ENCODE data around the gene FRMD3.

Gene FRMD3

DNA sequence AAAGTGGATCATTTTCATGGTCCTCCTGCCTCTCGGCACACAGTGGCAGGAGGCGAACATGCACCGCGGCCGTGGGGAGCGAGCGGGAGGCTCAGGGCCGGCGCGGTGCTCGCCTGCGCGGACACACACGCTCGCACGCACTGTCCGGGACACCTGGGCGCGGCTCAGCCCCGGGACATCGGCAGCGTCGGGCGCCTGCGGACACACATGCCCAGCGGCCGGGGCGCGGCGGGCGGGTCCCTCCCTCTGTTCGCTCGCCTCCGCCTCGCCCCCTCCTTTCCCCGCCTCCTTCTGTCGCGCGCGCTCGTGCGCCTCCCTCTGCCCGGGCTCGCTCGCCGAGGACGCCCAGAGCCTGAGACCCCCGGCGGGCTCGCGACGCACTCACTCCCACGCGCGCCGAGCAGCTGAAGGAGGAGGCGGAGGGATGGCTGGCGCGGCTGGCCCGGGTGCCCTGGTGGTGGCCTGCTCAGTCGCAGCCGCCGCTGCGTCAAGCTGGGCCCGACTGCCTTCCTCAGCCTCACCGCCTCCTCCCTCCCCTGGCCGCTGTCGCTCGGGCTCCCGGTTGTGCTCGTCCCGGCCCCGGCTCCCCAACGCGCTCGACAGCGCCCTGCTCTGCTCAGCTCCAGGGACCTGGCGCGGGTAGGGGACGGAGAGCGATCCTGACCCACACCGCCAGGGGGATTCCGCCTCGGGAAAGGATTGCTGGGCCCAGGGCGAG lies at the start of gene FRMD3:
FRMD3 (minus strand) TSS at position 230 of the 718 bp plus-strand sequence; CDS start at position 60, 170 bp downstream.
- H3K4me3 ChIP-seq (ENCODE audit: low read depth, low read length) = peak within 1 kb of the TSS; percentile 67
- no peaks in the 10 kb centered on the region for H3K9me3 ChIP-seq (ENCODE audit: control insufficient read depth, insufficient read depth, low read length)
- peak within 1 kb of the TSS; percentile 37 for H3K9ac ChIP-seq (ENCODE audit: low read depth, low read length)
- H3K36me3 ChIP-seq (ENCODE audit: control insufficient read depth, insufficient read depth, low read length) = no peaks in the 10 kb centered on the region
- H3K27me3 ChIP-seq (ENCODE audit: control insufficient read depth, insufficient read depth, low read length) = peaks cover 67% of the 10 kb centered on the region
- peaks cover 2% of the 10 kb centered on the region for H3K4me1 ChIP-seq (ENCODE audit: control insufficient read depth, insufficient read depth, low read length)

DNA sequence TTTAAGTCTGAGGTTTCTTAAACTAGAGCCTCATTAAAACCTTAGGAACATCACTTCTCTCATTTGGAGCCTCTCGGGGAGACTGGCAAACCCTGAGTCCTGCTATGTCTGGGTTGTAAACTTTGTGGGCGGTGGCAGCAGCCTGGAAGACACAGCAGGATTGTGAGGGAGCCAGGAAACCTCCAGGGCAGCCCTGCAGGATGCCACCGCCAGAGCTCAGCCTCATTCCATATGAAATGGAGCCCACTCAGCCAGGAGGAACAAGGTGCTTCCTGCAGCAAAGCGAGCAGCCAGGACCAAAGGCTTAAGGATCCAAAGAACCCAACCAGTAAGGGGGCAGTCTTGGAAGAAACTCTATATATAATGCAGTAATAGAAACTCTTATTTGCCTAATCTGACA lies 46.8 kb upstream of the FRMD3 start:
- no peaks in the 10 kb centered on the region for H3K27me3 ChIP-seq (ENCODE audit: control insufficient read depth, insufficient read depth, low read length)
- H3K4me1 ChIP-seq (ENCODE audit: control insufficient read depth, insufficient read depth, low read length) = peaks cover 5% of the 10 kb centered on the region
- no peaks in the 10 kb centered on the region for H3K9me3 ChIP-seq (ENCODE audit: control insufficient read depth, insufficient read depth, low read length)
- H3K9ac ChIP-seq (ENCODE audit: low read depth, low read length) = no peak overlapping the region
- no peaks in the 10 kb centered on the region for H3K36me3 ChIP-seq (ENCODE audit: control insufficient read depth, insufficient read depth, low read length)
- H3K4me3 ChIP-seq (ENCODE audit: low read depth, low read length) = no peak overlapping the region

DNA sequence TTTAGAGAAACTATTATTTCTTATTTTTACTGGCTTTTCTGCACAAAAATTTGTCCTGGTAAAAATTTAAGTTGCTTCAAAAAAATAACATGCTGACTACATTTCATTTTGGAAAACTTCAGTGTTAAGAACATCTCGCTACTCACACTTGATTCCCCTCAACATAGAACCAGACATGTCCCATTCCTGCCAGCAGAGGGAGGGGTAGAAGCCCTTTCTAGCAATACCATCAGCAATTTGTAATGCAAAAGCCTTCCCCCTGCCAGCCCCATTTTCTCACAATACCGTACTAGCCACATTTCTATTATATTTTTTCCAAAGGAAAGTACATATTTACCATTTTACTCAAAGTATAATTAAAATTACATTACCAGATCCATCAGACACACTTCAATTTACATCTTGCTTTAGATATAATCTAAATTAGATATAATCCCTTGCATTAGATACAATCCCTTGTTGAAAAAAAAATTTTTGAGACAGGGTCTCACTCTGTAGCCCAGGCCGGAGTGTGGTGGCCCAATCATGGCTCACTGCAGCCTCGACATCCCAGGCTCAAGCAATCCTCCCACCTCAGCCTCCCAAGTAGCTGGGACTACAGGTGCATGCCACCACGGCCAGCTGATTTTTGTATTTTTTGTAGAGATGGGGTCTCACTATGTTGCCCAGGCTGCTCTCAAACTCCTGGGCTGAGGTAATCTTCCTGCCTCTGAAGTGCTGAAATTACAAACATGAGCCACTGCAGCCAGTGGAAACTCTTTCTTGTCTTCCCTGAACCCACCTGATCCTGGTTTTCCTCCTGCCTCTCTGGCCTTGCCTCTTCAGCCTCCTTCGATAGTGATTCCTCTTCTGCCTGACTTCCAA lies 45.2 kb upstream of the FRMD3 start:
- Histone ChIP-seq H3K4me1 (ENCODE audit: control insufficient read depth, insufficient read depth, low read length) (peaks cover 5% of the 10 kb centered on the region), H3K9ac (ENCODE audit: low read depth, low read length) (no peak overlapping the region), H3K27me3 (ENCODE audit: control insufficient read depth, insufficient read depth, low read length) (no peaks in the 10 kb centered on the region), H3K9me3 (ENCODE audit: control insufficient read depth, insufficient read depth, low read length) (no peaks in the 10 kb centered on the region), H3K4me3 (ENCODE audit: low read depth, low read length) (no peak overlapping the region), H3K36me3 (ENCODE audit: control insufficient read depth, insufficient read depth, low read length) (no peaks in the 10 kb centered on the region)

DNA sequence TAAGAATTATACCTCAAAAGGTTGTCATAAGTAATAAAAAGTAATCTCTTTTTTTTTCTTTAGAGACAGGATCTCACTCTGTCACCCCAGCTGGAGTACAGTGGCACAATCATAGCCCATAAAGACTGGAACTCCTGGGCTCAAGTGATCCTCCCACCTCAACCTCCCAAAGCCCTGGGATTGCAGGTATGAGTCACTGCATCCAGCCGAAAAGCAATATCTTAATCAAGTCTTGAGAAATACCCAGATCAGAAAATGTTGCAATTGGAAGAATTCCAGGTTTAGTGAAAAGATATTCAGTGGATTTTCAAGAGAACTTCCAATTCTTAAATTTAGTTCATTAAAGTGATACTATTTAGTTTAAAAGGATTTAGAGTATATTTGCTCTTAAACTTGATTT lies 43.8 kb upstream of the FRMD3 start:
- Histone ChIP-seq H3K36me3 (ENCODE audit: control insufficient read depth, insufficient read depth, low read length) (no peaks in the 10 kb centered on the region), H3K4me1 (ENCODE audit: control insufficient read depth, insufficient read depth, low read length) (peaks cover 5% of the 10 kb centered on the region), H3K9ac (ENCODE audit: low read depth, low read length) (no peak overlapping the region), H3K4me3 (ENCODE audit: low read depth, low read length) (no peak overlapping the region), H3K9me3 (ENCODE audit: control insufficient read depth, insufficient read depth, low read length) (no peaks in the 10 kb centered on the region), H3K27me3 (ENCODE audit: control insufficient read depth, insufficient read depth, low read length) (no peaks in the 10 kb centered on the region)

DNA sequence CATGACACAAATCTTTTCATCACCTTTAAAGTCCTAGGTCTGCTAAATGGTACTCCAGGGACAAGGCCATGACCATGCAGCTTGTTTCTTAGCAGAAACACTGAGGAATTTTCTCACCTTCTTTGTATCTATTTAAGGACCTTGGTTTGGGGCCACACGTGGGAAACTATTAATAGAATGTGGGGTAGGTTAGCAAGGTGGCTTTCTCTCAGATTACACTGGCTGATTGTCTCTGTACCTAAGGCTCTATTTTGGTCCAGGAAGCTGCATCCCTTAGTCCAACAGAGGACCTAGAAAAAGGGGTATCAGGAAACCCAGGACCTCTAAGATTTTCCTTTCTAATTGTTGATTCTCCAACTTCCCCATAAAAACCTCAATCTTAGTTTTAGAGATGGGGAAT lies 36.3 kb upstream of the FRMD3 start:
- H3K27me3 ChIP-seq (ENCODE audit: control insufficient read depth, insufficient read depth, low read length) = no peaks in the 10 kb centered on the region
- no peak overlapping the region for H3K9ac ChIP-seq (ENCODE audit: low read depth, low read length)
- H3K4me1 ChIP-seq (ENCODE audit: control insufficient read depth, insufficient read depth, low read length) = no peaks in the 10 kb centered on the region
- H3K4me3 ChIP-seq (ENCODE audit: low read depth, low read length) = no peak overlapping the region
- H3K9me3 ChIP-seq (ENCODE audit: control insufficient read depth, insufficient read depth, low read length) = no peaks in the 10 kb centered on the region
- no peaks in the 10 kb centered on the region for H3K36me3 ChIP-seq (ENCODE audit: control insufficient read depth, insufficient read depth, low read length)

DNA sequence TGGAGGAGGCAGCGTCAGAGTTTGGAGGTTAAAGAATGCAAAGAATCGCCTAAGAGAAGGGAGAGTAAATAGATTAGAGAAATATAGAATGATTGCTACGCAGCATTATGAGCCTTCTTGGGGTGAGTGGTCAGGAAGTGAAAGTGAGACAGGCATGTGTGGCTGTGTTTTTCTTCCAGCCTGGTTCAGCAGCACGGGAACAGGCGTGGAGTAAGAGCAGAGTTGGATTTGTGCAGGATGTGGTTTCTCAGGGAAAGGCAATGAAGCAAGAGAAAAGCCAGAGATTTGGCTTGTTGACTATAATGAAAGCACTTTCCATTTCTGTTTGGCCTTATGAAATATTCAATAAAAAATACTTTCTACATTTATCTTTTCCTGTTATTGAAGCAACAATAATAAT lies 34.3 kb upstream of the FRMD3 start:
- H3K27me3 ChIP-seq (ENCODE audit: control insufficient read depth, insufficient read depth, low read length) = no peaks in the 10 kb centered on the region
- H3K9ac ChIP-seq (ENCODE audit: low read depth, low read length) = no peak overlapping the region
- no peaks in the 10 kb centered on the region for H3K36me3 ChIP-seq (ENCODE audit: control insufficient read depth, insufficient read depth, low read length)
- no peaks in the 10 kb centered on the region for H3K4me1 ChIP-seq (ENCODE audit: control insufficient read depth, insufficient read depth, low read length)
- H3K4me3 ChIP-seq (ENCODE audit: low read depth, low read length) = no peak overlapping the region
- H3K9me3 ChIP-seq (ENCODE audit: control insufficient read depth, insufficient read depth, low read length) = no peaks in the 10 kb centered on the region

DNA sequence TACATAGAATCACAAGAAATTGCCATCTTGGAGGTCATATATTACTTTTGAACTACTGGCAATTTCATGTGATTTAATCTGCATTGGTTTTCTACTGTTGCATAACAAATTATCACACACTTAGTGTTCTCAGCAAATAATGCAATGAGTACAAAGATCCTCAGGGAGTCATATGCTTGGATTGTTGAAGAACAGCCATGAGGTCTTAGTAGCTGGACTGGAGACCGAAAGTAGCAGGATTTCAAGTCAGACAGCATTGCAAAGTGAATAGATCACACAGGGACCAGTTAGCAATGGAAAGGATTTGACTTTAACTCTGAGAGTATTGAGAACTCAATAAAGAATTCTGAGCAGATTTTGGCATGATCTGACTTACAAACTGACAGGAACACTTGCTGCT lies 32.2 kb upstream of the FRMD3 start:
- H3K27me3 ChIP-seq (ENCODE audit: control insufficient read depth, insufficient read depth, low read length) = no peaks in the 10 kb centered on the region
- no peaks in the 10 kb centered on the region for H3K9me3 ChIP-seq (ENCODE audit: control insufficient read depth, insufficient read depth, low read length)
- no peak overlapping the region for H3K4me3 ChIP-seq (ENCODE audit: low read depth, low read length)
- no peak overlapping the region for H3K9ac ChIP-seq (ENCODE audit: low read depth, low read length)
- no peaks in the 10 kb centered on the region for H3K36me3 ChIP-seq (ENCODE audit: control insufficient read depth, insufficient read depth, low read length)
- no peaks in the 10 kb centered on the region for H3K4me1 ChIP-seq (ENCODE audit: control insufficient read depth, insufficient read depth, low read length)

DNA sequence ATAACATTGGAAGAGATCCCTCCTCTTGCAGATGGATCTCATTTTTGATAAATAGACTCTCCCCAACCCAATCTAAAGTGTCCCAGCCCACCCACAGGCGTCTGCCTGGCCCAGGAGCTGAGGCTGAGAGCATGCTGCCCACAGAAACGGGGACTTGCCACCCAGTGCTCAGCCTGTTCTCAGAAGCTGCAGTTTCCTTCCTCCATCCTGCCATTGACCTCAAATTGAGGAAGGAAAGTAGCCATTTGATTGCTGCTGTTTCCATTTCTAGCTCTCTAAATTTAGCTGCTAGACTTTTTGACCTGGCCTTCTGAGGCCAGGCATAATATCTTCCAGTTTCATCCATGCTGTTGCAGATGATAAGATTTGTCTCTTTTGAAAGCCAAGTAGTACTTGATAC lies 31.1 kb upstream of the FRMD3 start:
- Histone ChIP-seq H3K9me3 (ENCODE audit: control insufficient read depth, insufficient read depth, low read length) (no peaks in the 10 kb centered on the region), H3K4me1 (ENCODE audit: control insufficient read depth, insufficient read depth, low read length) (no peaks in the 10 kb centered on the region), H3K4me3 (ENCODE audit: low read depth, low read length) (no peak overlapping the region), H3K27me3 (ENCODE audit: control insufficient read depth, insufficient read depth, low read length) (no peaks in the 10 kb centered on the region), H3K36me3 (ENCODE audit: control insufficient read depth, insufficient read depth, low read length) (no peaks in the 10 kb centered on the region), H3K9ac (ENCODE audit: low read depth, low read length) (no peak overlapping the region)

DNA sequence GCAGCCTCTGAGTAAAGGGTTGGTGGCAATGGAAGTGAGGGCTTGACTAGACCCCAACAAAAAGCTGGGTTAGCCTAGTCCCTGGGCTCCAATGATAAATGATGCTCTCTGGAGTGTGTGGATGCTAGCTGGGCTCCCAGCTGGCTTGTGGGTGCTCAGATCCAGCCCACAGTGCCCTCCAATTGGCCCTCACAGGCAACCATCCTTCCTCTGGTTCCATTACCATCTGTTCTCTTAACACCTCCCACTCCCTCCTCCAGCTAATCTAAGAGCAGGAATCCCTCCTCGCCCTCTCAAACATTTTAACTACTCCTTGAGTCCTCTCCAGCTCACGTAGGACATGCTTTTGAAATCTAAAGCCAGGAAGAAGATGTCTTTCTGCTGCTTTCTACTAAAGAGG lies 25.2 kb upstream of the FRMD3 start:
- H3K4me1 ChIP-seq (ENCODE audit: control insufficient read depth, insufficient read depth, low read length) = no peaks in the 10 kb centered on the region
- no peaks in the 10 kb centered on the region for H3K9me3 ChIP-seq (ENCODE audit: control insufficient read depth, insufficient read depth, low read length)
- H3K36me3 ChIP-seq (ENCODE audit: control insufficient read depth, insufficient read depth, low read length) = no peaks in the 10 kb centered on the region
- H3K4me3 ChIP-seq (ENCODE audit: low read depth, low read length) = no peak overlapping the region
- H3K9ac ChIP-seq (ENCODE audit: low read depth, low read length) = no peak overlapping the region
- H3K27me3 ChIP-seq (ENCODE audit: control insufficient read depth, insufficient read depth, low read length) = no peaks in the 10 kb centered on the region

DNA sequence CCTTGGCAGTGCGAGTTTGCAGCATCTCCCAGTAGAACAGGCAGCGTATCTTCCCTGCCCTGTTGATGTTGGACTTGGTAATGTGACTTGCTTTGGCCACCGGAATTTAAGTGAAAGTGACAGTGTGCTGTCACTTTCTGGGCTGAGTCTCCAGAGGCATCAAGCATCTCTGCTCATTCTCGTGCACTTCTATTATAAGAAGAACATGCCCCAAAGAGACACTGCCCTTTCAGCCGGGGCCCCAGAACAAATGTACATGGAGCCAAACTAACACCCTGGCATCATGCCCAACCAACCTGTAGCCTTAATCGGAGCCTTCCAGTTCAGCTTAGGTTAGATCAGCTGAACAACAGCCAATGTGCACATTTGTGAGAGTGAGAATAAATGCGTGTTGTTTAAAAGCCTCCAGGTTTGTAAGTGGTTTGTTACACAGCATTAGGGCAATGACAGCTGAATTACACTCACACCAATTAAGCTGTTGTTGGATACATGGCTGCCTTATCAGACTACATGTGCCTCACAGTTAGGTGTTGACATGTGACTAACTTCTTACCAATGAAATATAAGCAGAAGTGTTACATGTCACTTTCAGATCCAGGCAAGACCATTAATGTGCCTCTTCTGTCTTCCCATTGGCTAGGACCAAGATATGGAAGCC lies 22.1 kb upstream of the FRMD3 start:
- H3K9me3 ChIP-seq (ENCODE audit: control insufficient read depth, insufficient read depth, low read length) = no peaks in the 10 kb centered on the region
- no peaks in the 10 kb centered on the region for H3K36me3 ChIP-seq (ENCODE audit: control insufficient read depth, insufficient read depth, low read length)
- no peaks in the 10 kb centered on the region for H3K27me3 ChIP-seq (ENCODE audit: control insufficient read depth, insufficient read depth, low read length)
- H3K9ac ChIP-seq (ENCODE audit: low read depth, low read length) = no peak overlapping the region
- H3K4me3 ChIP-seq (ENCODE audit: low read depth, low read length) = no peak overlapping the region
- no peaks in the 10 kb centered on the region for H3K4me1 ChIP-seq (ENCODE audit: control insufficient read depth, insufficient read depth, low read length)

DNA sequence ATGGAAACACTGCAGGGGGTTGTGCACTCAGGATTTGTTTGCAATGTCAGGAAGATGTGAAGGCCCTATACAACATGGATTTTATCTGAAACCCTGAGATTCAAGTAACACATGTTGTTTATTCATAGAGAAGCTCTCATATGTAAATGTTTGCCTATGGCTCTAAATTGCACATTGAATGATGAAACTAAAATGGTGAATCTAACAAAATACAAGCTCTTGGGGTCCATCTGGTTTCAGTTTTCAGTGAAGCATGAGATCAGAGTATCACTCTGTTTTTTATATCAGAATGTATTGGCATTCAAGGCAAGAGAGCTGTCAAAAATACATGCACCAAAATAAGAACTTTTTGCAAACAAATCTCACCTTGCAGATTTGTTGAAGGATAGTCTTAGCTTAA lies 19.6 kb upstream of the FRMD3 start:
- H3K4me3 ChIP-seq (ENCODE audit: low read depth, low read length) = no peak overlapping the region
- H3K9ac ChIP-seq (ENCODE audit: low read depth, low read length) = no peak overlapping the region
- H3K4me1 ChIP-seq (ENCODE audit: control insufficient read depth, insufficient read depth, low read length) = no peaks in the 10 kb centered on the region
- no peaks in the 10 kb centered on the region for H3K9me3 ChIP-seq (ENCODE audit: control insufficient read depth, insufficient read depth, low read length)
- no peaks in the 10 kb centered on the region for H3K36me3 ChIP-seq (ENCODE audit: control insufficient read depth, insufficient read depth, low read length)
- no peaks in the 10 kb centered on the region for H3K27me3 ChIP-seq (ENCODE audit: control insufficient read depth, insufficient read depth, low read length)
